SK-N-SH (cell line): ENCODE data around the gene ACADL. TPM values are rescaled to one million over a fixed set of nuclear protein-coding genes. Genes with fewer than 3 reads are reported as not detected.

Source experiments
- CTCF ChIA-PET: fragments of 300-600, 350-600 bp; formaldehyde crosslinking; extraction: SDS; loops from one replicate; lab custom pipeline; 2021; lab: Yijun Ruan, JAX
- POLR2A ChIA-PET: fragments of 350-600 bp; sonication (Branson Sonifier 250); formaldehyde crosslinking; extraction: SDS; loops from one replicate; lab custom pipeline; 2020; ENCODE audit warnings: antibody characterized with exemption, inconsistent platforms; lab: Yijun Ruan, JAX
- DNase-seq: peaks from one replicate; pipeline ENCODE4 v3.0.0; 2012
- H2AFZ ChIP-seq: fragments of 200-600 bp; sonication (generic); 2 replicates; pipeline ENCODE4 v1.8.1; 2016; ENCODE audit warnings: antibody characterized with exemption, mild to moderate bottlenecking, low read depth
- H3F3A ChIP-seq: fragments of 200-600 bp; sonication (generic); replicated peaks from 2 replicates; pipeline ENCODE3; 2016; ENCODE audit warnings: antibody characterized with exemption, mild to moderate bottlenecking; ENCODE audit not compliant: insufficient read depth
- H3K27ac ChIP-seq, 2 experiments: fragments of 200-500 bp in 1 of 2; fragments of 200-600 bp in 1 of 2; sonication (Bioruptor generic) in 1 of 2; sonication (generic), shearing (Covaris generic) in 1 of 2; 2 replicates each; pipeline versions ENCODE4 v1.5.1 to v1.6.1; 2014 to 2016; ENCODE audit warnings: low read depth in 2 of 2, inconsistent platforms in 1 of 2, low read length in 1 of 2, mild to moderate bottlenecking in 1 of 2, mixed read lengths in 1 of 2
- H3K27me3 ChIP-seq: fragments of 200-600 bp; sonication (generic), shearing (Covaris generic); 2 replicates; pipeline ENCODE4 v1.6.1; 2016; ENCODE audit warnings: mixed run types; ENCODE audit not compliant: insufficient read depth
- H3K36me3 ChIP-seq, 2 experiments: fragments of 200-500 bp in 1 of 2; fragments of 200-600 bp in 1 of 2; sonication (Bioruptor generic) in 1 of 2; sonication (generic) in 1 of 2; replicated peaks in 1 of 2; 2 replicates each; pipeline versions ENCODE3 to v1.5.1; 2014 to 2016; ENCODE audit warnings: low read length in 1 of 2, mild to moderate bottlenecking in 1 of 2; ENCODE audit not compliant: insufficient read depth in 2 of 2, control insufficient read depth in 1 of 2
- H3K4me1 ChIP-seq, 2 experiments: fragments of 200-500 bp in 1 of 2; fragments of 200-600 bp in 1 of 2; sonication (Bioruptor generic) in 1 of 2; sonication (generic), shearing (Covaris generic) in 1 of 2; 2 replicates each; pipeline versions ENCODE4 v1.5.1 to v1.6.1; 2014 to 2016; ENCODE audit warnings: low read depth in 1 of 2, low read length in 1 of 2, mixed run types in 1 of 2; ENCODE audit not compliant: insufficient read depth in 2 of 2, control insufficient read depth in 1 of 2
- H3K4me2 ChIP-seq: fragments of 200-600 bp; sonication (generic), shearing (Covaris generic); 2 replicates; pipeline ENCODE4 v1.6.1; 2017; ENCODE audit warnings: mixed run types
- H3K4me3 ChIP-seq, 2 experiments: fragments of 200-500 bp in 1 of 2; fragments of 200-600 bp in 1 of 2; sonication (Bioruptor generic) in 1 of 2; sonication (generic), shearing (Covaris generic) in 1 of 2; 2 replicates each; pipeline versions ENCODE4 v1.5.1 to v1.8.1; 2014 to 2016; ENCODE audit warnings: low read depth in 2 of 2, inconsistent platforms in 1 of 2, low read length in 1 of 2, mild to moderate bottlenecking in 1 of 2, mixed read lengths in 1 of 2, moderate library complexity in 1 of 2
- H3K79me2 ChIP-seq: fragments of 200-600 bp; sonication (generic); 2 replicates; pipeline ENCODE4 v1.8.1; 2017; ENCODE audit warnings: mild to moderate bottlenecking; ENCODE audit not compliant: insufficient read depth
- H3K9ac ChIP-seq: fragments of 200-600 bp; sonication (generic); 2 replicates; pipeline ENCODE4 v1.6.1; 2017; ENCODE audit warnings: mixed run types
- H3K9me2 ChIP-seq: fragments of 200-600 bp; sonication (generic); 2 replicates; pipeline ENCODE4 v1.6.1; 2017; ENCODE audit warnings: mixed run types
- H3K9me3 ChIP-seq: fragments of 200-600 bp; sonication (generic); 2 replicates; pipeline ENCODE4 v1.6.1; 2017; ENCODE audit warnings: mixed run types, mild to moderate bottlenecking, moderate library complexity
- H4K20me1 ChIP-seq: fragments of 200-600 bp; sonication (generic); 2 replicates; pipeline ENCODE4 v1.6.1; 2017; ENCODE audit warnings: mild to moderate bottlenecking, mixed run types; ENCODE audit not compliant: insufficient read depth
- CTCF ChIP-seq: fragments of 200-600 bp; sonication (generic); IDR thresholded peaks from 2 replicates; pipeline ENCODE4 v1.6.1; 2017; ENCODE audit warnings: antibody characterized with exemption, mild to moderate bottlenecking, moderate library complexity
- FOSL2 ChIP-seq: IDR thresholded peaks from 2 replicates; pipeline ENCODE4 v1.4.0; 2012; ENCODE audit warnings: low read depth, mild to moderate bottlenecking, moderate library complexity, borderline replicate concordance
- GABPA ChIP-seq: IDR thresholded peaks from 2 replicates; pipeline ENCODE4 v1.4.0; 2012; ENCODE audit warnings: low read depth, mild to moderate bottlenecking
- IRF3 ChIP-seq: fragments of 150-350 bp; IDR thresholded peaks from 2 replicates; pipeline ENCODE4 v1.6.1; 2016; ENCODE audit warnings: mild to moderate bottlenecking, low read depth, low read length
- MAX ChIP-seq: IDR thresholded peaks from 2 replicates; pipeline ENCODE4 v1.4.0; 2012; ENCODE audit warnings: low read depth
- MEF2A ChIP-seq: IDR thresholded peaks from 2 replicates; pipeline ENCODE4 v1.4.0; 2012; ENCODE audit warnings: low read depth, borderline replicate concordance
- NFIC ChIP-seq: IDR thresholded peaks from 2 replicates; pipeline ENCODE4 v1.4.0; 2012; ENCODE audit warnings: borderline replicate concordance
- POLR2AphosphoS5 ChIP-seq: IDR thresholded peaks from 2 replicates; pipeline ENCODE4 v1.6.1; 2012; ENCODE audit warnings: low read depth, low read length
- RFX5 ChIP-seq: IDR thresholded peaks from 2 replicates; pipeline ENCODE4 v1.6.1; 2012; ENCODE audit warnings: mild to moderate bottlenecking, improper control_type of control experiment, low read length
- SIN3A ChIP-seq: IDR thresholded peaks from 2 replicates; pipeline ENCODE4 v1.6.1; 2012; ENCODE audit warnings: low read depth, mild to moderate bottlenecking, low read length, moderate library complexity, borderline replicate concordance
- SMC3 ChIP-seq: IDR thresholded peaks from 2 replicates; pipeline ENCODE4 v1.6.1; 2012; ENCODE audit warnings: low read depth, low read length, improper control_type of control experiment
- YY1 ChIP-seq: IDR thresholded peaks from 2 replicates; pipeline ENCODE4 v1.4.0; 2012; ENCODE audit warnings: low read depth, mild to moderate bottlenecking
- ZBTB33 ChIP-seq: IDR thresholded peaks from 2 replicates; pipeline ENCODE4 v1.4.0; 2012; ENCODE audit warnings: low read depth, borderline replicate concordance
- WGBS: methylation state at CpG from one replicate; pipeline ENCODE4 v1.1.6; 2017; ENCODE audit warnings: low lambda C conversion rate; 5-methylcytosine and 5-hydroxymethylcytosine counted together
- polyA plus RNA-seq, 3 experiments: library from polyadenylated mRNA; depleted of rRNA; stranded (reverse); fragments of >200 nt; gene quantifications; 2 replicates each; pipeline ENCODE4 v1.2.3, GENCODE V29; 2012
- TF ChIP-seq, protein P1 (sequence below): fragments of 150-350 bp; IDR thresholded peaks from 2 replicates; pipeline ENCODE4 v1.6.1; 2017; ENCODE audit warnings: antibody characterized with exemption, low read length, low read depth, borderline replicate concordance

ACADL gene
- polyA plus RNA-seq, 1 of the 3 experiments (the other 2 are of a cell fraction): not detected

GRCh38 chr2:210227290-210228088 is 2.2 kb upstream of the ACADL start:
- H4K20me1 ChIP-seq: no peaks in the 10 kb centered on the region
- no peaks in the 10 kb centered on the region for H3F3A ChIP-seq
- no peak overlapping the region for H3K9ac ChIP-seq
- peaks cover 20% of the 10 kb centered on the region for H3K27me3 ChIP-seq
- POLR2A ChIA-PET: no interaction called here
- H3K36me3 ChIP-seq: no peaks in the 10 kb centered on the region
- DNase-seq: no peak
- H3K4me1 ChIP-seq: peaks cover 0 to 7% of the 10 kb centered on the region in 2 experiments; a peak in 1 of 4 replicates
- no peak for TF ChIP-seq CTCF
- TF ChIP-seq MAX: no peak
- TF ChIP-seq NFIC: no peak
- no peak for TF ChIP-seq POLR2AphosphoS5
- TF ChIP-seq MEF2A: no peak
- TF ChIP-seq, protein P1, sequence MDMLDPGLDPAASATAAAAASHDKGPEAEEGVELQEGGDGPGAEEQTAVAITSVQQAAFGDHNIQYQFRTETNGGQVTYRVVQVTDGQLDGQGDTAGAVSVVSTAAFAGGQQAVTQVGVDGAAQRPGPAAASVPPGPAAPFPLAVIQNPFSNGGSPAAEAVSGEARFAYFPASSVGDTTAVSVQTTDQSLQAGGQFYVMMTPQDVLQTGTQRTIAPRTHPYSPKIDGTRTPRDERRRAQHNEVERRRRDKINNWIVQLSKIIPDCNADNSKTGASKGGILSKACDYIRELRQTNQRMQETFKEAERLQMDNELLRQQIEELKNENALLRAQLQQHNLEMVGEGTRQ: no peak
- no peak for TF ChIP-seq SMC3
- no peak for TF ChIP-seq ZBTB33
- no peak for TF ChIP-seq YY1
- TF ChIP-seq, all 33 proteins: peak for 0
- CTCF ChIA-PET: interaction anchor here (0.8 kb wide), 1 partner anchor 172 kb away, joined by 3 read pairs; no protein-coding TSS in a partner anchor
- H3K4me3 ChIP-seq: no peak overlapping the region
- no peak overlapping the region for H3K4me2 ChIP-seq
- no peak overlapping the region for H2AFZ ChIP-seq
- H3K9me2 ChIP-seq: no peaks in the 10 kb centered on the region
- 85% methylated on average over 4 of the region's 4 CpGs for WGBS
- no peaks in the 10 kb centered on the region for H3K9me3 ChIP-seq
- no peaks in the 10 kb centered on the region for H3K79me2 ChIP-seq
- no peak overlapping the region for H3K27ac ChIP-seq

DNA sequence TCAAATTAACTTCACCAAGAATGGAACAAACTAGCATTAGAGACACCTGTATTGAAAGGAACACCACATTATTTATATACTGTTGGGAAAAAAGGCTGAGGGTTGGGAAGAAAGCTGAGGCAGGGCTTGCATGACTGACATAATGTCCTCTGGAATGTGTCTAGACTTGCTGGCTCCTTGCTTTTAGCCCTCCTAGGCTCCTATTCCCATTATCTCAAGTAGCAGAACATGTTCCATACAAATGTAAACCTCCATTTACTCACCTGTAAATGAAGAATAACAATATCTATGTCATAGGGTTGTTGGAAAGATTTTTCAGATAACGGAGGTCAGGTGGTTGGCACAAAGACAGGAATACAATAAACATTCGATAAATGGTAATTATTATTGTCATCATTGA is 976 bp upstream of the ACADL start:
- H3K4me1 ChIP-seq: peaks cover 0 to 7% of the 10 kb centered on the region in 2 experiments; a peak in 1 of 4 replicates
- no peak overlapping the region for H3K4me2 ChIP-seq
- H3K27me3 ChIP-seq: peaks cover 20% of the 10 kb centered on the region
- no peak overlapping the region for H2AFZ ChIP-seq
- TF ChIP-seq FOSL2 (no peak), GABPA (no peak), RFX5 (no peak), SMC3 (no peak), SIN3A (no peak), IRF3 (no peak)
- no peak overlapping the region for H3K27ac ChIP-seq
- H3F3A ChIP-seq: no peaks in the 10 kb centered on the region
- no peaks in the 10 kb centered on the region for H3K79me2 ChIP-seq
- H3K36me3 ChIP-seq: no peaks in the 10 kb centered on the region
- H3K9me3 ChIP-seq: no peaks in the 10 kb centered on the region
- no peaks in the 10 kb centered on the region for H3K9me2 ChIP-seq
- H3K9ac ChIP-seq: no peak overlapping the region
- DNase-seq: no peak
- no peaks in the 10 kb centered on the region for H4K20me1 ChIP-seq
- POLR2A ChIA-PET: no interaction called here
- 91% methylated on average over 2 of the region's 2 CpGs for WGBS
- H3K4me3 ChIP-seq: no peak overlapping the region
- CTCF ChIA-PET: no interaction called here
